GM18505 (cell line): Measurements from ENCODE around the gene HIVEP3.

Experiments
- ATAC-seq: cut with Tn5 transposase; IDR thresholded peaks from one replicate; pipeline ENCODE4 v1.9.1; 2021; ENCODE audit not compliant: unreplicated experiment
- POLR2A ChIP-seq: IDR thresholded peaks from 4 replicates; pipeline ENCODE4 v1.6.1; 2011; ENCODE audit warnings: borderline replicate concordance; ENCODE audit not compliant: insufficient read depth, insufficient read length; ENCODE audit errors: extremely low read depth

Gene HIVEP3

DNA sequence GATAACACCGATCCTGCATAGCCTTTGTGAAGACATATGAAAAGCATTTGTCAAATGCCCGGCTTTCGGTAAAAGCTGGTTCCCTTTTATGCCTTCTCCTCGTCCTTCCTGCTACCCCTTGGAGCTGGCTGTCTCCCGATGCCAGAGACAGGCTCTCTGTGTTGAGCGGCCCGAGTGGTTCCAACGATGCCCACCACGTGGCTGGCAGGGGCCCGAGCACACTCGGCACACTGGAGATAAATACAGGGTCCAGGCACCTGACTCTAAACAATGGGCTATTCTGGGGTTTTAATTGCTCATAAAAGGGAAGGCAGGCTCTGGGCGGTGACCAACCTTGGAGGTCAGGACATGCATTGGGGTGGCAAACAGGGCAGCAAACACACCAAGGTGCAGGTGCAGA lies 207.1 kb downstream of the HIVEP3 start:
- no peak for ATAC-seq
- no peak for TF ChIP-seq POLR2A

DNA sequence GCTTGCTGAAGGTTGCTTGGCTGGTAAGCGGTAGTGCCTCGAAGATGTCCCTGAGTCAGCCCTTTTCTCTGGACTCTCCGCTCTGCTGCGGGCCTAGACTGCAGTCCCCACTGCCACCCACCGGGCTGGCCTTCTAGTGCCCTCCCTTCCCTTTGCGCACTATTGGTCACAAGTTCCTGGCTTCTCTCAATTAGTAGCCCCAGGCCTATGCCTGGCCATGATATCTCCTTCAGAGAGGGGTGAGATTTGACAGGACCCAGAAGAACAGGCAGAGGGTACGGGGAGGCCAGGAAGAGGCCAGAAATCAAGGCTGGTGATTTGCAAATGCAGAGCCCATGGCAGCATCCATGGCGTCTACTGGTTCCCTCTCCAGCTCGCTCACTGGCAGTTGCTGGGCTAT lies 207.7 kb downstream of the HIVEP3 start:
- ATAC-seq, result no peak
- no peak for TF ChIP-seq POLR2A

DNA sequence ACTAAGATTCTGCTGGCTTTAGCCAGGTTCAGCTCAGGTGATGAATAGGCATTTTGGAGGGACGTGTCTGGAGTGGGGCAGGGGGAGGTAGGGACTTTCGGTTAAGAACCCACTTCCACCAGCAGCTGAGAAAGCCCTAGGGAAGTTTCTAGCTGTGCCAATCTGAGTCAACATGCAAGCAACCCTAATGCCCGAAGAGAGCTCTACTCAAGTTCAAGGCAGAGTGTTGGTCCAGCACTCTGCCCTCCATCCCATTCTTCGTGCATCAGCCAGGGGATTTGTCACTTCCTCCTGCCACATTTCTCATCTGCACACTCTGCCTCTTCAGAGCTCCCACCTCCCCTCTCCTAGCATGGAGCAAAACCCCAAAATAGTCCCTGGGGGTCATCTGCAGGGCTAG lies 208.8 kb downstream of the HIVEP3 start:
- ATAC-seq, result no peak
- TF ChIP-seq POLR2A, result no peak

DNA sequence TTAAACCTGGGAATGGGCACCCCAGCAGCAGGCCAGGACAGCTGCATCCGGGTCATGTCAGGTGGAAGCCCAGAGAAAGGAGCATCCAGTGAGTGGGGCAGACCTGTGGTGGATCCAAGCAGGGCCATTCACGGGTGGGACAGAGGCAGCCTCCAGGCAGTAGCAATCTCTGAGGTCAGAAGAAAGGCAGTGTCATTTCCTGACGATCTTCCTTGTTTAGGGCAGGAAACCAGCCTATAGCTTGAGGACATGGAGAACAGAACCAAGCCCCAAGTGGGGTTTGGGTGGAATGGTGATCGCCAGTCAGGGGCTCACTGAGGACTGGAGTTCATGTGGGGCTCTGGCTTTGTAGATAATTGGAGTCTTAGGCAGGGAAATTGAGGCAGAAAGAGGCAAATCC lies 209.4 kb downstream of the HIVEP3 start:
- no peak for ATAC-seq
- TF ChIP-seq POLR2A, result no peak

DNA sequence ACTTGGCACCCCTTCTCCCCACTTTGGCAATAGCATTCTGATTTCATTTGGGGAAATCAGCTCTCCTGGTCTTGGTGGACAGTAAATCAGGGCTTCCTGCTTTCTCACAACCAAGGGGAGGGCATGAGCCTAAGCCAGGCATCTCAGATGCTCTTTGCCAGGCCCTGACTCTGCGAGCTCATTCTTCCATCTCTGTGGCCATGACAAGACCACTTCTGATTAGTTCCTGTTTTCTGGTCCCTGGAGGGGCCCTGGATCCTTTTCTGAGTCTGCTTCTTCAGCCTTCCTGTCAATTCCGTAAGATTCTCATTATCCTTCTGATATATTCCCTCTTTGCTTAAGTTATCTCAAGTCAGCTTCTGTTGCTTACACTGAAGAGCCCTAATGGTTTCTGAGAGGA lies 210.4 kb downstream of the HIVEP3 start:
- no peak for TF ChIP-seq POLR2A
- no peak for ATAC-seq

DNA sequence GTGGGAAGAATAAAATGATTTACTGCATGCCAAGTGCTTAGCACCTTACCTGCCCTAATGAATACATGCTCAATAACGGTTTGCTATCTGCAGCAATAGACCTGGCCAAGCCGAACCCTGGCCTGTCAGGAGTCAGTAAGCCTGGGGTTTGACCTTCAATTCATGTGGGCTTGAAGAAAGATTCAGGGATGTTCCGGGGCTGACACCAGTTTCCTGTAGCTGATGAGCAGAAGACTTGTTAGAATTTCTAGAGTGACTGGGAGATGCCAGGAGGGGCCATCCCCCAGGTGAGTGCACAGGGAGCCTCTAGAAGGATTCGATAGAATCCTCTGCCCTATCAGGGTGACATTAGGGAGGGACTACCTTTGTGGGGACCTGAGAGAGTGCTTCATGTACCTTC lies 210.9 kb downstream of the HIVEP3 start:
- no peak for ATAC-seq
- no peak for TF ChIP-seq POLR2A

DNA sequence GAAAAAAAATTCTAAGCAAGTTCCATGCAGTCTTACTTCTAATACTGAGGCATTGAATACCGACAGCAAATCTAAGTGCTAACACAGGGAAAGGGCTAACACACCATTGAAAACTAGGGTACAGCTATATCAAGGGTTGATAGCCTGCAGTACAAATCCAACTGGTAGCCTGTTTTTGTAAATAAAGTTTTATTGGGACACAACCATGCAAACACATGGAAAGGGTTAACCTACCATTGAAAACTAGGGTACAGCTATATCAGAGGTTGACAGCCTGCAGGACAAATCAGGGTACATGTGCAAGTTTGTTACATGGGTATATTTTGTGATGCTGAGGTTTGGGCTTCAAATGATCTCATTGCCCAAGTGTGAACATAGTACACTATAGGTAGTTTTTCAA lies 212.9 kb downstream of the HIVEP3 start:
- no peak for TF ChIP-seq POLR2A
- no peak for ATAC-seq

DNA sequence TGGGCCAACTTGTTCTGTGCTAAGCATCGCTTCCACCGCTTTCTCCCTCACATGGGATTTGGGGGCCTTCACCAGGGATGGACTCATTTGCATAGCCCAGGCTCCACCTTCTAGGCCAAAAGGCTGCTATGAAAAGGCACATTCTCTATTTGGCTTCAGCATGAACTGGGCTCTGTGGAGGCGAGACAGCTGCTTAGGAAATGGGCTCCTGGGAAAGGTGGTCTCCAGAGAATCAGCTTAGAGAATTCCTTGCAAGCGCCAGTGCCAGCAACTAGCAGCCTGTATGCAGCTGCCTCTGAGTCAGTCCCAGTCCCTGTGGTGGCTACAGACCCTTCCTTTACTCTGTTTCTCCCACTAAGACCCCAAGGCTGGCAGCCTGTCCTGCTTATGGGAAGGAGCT lies 214.5 kb downstream of the HIVEP3 start:
- no peak for ATAC-seq
- TF ChIP-seq POLR2A, result no peak

DNA sequence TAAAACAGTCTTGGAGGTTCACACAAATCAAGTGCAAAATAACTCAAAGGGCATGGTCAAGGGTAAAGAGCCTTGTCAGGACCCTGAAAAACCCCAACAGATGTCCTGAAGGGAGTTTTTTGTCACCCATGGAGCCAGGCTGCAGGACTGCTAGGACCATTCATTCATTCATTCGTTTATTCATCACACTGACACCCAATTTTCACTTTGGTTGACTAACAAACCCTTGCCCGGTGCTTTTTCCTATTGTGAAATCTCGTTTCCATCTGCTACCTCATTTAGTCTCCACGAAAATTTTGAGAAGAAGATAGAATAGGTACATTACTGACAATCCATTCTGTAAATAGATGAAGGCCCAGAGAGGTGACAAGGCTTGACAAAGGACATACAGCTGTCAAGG lies 216.0 kb downstream of the HIVEP3 start:
- no peak for TF ChIP-seq POLR2A
- no peak for ATAC-seq

DNA sequence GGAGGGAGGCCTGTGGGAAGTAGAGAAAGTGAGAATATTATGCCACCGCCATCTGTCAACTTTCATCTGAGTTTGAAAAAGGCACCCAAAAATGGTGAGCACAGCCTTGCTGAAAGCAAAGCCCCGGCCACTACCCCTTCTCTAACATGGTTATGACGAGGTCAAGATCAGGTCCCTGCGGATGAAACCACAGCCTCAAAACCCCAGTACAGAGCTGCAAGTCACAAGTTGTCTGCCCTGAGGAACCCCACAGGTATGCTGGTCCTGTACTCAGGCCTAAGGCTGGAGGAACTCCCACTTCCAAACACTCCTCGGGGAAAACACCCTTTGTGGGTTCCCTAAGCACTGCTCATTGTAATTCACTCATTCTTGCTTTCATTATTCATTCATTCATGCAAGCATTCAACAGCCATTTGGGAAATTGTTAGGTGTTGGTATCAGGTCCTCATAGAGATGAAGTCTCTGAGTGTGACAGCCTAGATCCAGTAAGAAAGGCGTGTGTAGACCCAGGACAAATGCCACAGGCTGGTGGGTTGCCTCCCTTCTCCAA lies 217.7 kb downstream of the HIVEP3 start:
- TF ChIP-seq POLR2A, result no peak
- no peak for ATAC-seq

DNA sequence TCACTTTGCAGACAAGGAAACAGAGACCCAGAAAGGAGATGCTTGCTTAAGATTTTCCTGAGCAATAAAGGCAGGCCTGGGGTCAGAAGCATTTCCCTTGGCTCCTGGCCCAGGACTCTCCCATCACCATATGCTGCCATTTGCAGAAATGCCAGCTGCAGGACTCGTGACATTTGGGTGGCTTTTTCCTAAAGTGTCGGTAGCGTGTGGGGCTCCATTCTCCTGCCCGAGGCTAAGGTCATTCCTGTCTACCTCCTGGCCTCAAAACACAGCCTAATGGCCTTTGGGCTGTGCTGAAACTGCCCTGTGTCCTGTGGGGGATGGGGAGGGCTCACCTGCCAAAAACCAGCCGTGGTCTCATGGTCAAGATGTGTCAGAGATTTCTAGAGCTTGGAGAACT lies 218.1 kb downstream of the HIVEP3 start:
- no peak for TF ChIP-seq POLR2A
- no peak for ATAC-seq

DNA sequence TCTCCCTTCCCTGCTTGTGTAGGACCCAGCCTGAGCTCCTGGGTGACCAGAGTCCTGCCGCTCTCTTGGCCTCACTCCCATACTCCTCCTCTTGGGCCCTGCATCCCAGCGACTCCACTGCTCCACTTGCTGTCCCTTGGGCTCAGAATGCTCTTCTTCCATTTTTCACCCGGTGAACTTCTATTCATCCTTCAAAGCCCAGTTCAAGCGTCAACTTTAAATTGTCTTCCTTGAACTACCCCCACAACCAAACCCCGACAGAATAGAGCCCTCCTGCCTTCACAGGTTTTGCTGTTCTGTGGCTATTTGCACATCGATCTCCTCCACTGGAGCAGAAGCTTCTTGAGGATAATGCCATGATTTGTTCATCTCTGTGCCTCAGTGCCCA lies 218.9 kb downstream of the HIVEP3 start:
- no peak for TF ChIP-seq POLR2A
- ATAC-seq, result no peak

DNA sequence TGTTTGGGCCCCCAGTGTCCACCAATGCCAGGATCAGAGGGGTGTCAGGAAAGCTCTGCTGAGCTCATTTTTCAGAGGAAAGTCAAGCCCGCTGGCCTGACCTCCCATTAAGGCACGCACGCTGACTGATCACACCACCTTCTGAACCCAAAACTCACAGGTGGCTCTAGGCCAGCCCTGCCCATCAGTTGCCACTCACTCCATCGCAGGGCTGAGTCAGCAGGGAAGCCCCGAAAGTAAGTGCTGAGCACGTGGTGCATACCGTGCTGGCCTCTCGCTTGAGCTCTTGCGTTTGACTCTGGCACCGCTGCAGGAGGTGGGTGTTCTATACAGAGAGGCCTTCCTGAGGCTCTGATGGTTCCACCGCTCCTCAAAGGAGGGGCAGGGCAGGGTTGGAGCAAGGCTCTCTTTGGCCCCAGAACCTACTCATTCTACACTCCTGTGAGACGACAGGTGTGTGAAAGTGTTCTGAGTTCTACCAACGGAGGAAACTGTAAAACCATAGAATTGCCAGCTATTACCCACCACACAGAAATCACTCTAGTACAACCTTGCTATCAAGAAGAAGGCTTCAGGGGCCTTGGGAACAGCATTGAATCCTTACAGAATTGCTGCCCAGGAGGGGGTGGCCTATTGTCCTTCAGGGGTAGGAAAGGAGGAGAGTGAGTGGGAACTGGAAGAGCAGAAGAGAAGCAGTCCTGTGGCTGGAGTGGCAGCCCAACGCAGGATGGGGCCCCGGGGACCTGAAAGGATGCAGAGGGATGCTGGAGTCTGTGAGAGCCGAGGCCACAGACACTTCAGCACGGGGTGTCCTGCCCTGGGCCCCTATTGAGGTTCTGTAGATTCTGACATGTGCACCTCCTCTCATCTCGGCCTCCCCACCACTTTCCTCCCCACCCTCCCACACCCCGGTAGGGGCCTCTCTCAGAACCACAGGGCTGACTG lies 219.5 kb downstream of the HIVEP3 start:
- peak; percentile 92 for ATAC-seq
- no peak for TF ChIP-seq POLR2A

DNA sequence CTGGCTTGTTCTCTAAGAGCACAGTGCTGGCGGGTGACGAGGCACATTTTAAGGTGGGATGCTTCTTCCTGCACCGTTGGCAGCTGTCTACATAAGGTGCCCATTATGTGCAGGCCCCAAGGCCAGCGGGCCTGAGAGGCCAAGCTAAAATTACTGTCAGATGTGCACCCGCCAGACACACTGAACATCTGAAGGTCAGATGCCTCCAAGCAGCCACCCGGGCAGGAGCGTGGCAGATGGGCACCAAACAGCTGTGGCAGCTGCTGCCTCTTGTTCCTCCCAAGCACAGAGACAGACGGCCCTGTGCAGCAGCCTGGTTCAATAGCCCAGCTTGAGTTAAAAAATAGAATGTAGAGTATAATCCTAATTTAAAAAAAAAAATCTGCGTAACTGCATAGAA lies 222.3 kb downstream of the HIVEP3 start:
- no peak for ATAC-seq
- TF ChIP-seq POLR2A, result no peak
